HG03571 (cell line): ENCODE data around the gene PKP3.
"Not testable (repeated sequence)": the region's sequence is repeated elsewhere in the genome, so short reads cannot be mapped to it uniquely, and the experiment has no call there.

Experiments
- ATAC-seq: cut with Tn5 transposase; IDR thresholded peaks from one replicate; pipeline ENCODE4 v1.9.1; 2021; ENCODE audit not compliant: unreplicated experiment

PKP3 gene

DNA sequence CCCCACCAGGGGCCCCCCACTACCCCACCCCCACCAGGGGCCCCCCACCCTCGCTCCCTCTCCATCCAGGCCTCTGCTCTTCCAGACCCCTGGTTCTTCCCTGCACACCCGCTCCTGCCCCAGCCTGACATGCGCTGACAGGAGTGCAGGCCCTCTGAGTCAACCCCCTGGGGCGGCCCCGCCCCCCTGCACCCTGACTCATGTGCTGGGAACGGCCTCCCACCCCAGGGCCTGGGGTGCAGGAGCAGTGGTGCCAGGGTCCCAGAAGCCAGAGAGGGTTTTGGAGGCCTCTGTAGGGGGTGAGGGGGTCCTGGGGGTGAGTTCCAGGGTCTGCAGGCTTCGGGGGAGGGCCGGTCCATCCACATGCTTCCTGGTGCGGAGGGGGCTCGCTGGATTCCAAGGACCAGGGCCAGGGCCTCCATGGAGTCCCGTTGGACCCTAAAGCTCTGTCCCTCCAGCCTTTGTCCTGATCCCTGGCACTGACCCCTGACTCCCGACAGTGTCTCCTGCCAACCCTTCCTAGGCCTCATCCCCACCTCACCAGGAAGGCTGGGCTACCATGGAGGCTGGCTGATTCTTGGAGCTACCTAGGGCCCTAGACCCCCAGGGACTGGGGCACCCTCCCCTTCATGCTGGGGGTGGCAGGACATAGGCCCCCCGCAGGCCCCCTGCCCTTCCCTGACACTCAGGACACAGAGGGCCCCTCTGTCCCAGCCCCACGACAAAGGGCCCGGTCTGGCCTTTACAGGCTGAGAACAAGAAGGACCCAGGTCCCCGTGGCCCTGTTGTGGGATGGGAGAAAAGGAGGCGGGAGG, 583 bp upstream of the PKP3 start:
- ATAC-seq, result no peak

DNA sequence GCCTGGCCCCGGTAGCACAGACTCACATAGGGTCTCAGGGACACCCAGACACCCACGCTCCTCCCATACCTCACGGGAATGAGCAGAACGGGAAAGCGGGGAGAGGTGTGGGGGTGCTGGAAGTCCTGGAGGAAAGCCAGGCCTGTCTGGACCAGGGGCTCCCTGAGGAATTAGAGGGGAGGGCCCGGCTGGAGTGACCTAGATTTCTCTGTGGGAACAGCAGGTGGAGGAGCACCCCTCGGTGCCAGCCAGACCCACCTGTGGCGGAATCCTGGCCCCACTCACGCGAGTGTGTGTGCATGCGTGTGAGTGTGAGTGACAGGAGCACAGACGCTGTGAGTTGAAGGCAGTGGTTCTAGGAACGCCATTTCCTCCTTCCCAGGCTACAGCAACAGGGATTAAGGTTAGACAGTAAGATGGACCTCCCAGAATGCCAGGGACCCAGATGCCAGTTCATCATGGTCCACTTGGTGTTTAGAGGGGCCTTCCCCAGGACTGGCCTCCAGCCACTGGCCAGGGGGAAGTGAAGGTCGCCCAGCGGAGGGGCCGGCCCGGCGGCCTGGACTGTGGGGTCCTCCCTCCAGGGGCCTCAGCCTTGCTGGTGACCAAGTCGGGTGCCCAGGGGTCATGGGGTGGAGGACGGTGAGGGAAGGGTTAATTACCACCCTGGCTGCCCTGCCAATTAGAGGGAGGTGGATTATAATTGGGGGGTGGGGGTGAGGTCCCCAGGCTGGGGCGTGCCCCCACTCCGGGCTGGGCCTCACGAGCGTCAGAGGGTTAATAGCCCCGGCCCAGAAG, 1.0 kb downstream of the PKP3 start:
- no peak for ATAC-seq

DNA sequence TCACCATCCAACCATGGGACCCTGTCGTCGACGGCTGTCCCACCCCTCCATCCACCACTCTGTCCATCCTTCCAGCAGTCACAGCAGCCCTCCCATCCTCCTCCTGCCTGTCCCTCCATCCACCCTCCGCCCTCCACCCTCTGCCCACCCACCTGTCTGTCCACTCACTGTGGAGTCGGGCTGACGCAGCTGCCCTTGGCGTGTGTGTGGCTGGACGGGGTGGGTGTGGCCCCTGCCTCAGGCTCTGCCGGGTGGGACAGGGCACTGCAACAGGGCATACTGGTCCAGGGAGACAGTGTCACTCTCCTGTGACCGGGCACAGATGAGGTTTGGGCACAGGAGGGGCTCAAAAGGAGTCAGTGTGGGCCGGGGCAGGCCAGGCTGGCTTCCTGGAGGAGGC, 1.9 kb downstream of the PKP3 start:
- no peak for ATAC-seq

DNA sequence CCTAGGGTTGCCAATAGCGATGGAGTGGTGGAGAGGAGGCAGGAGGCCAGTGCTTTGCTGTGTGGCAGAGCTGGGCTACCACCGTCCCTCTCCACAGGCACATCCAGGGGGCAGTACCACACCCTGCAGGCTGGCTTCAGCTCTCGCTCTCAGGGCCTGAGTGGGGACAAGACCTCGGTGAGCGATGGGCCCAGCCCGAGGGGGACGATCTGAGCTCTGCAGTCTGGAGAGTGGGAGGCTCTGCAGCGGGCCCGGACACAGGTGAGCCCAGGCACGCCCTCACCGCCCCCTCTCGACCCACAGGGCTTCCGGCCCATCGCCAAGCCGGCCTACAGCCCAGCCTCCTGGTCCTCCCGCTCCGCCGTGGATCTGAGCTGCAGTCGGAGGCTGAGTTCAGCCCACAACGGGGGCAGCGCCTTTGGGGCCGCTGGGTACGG, 2.5 kb downstream of the PKP3 start:
- ATAC-seq, result no peak

DNA sequence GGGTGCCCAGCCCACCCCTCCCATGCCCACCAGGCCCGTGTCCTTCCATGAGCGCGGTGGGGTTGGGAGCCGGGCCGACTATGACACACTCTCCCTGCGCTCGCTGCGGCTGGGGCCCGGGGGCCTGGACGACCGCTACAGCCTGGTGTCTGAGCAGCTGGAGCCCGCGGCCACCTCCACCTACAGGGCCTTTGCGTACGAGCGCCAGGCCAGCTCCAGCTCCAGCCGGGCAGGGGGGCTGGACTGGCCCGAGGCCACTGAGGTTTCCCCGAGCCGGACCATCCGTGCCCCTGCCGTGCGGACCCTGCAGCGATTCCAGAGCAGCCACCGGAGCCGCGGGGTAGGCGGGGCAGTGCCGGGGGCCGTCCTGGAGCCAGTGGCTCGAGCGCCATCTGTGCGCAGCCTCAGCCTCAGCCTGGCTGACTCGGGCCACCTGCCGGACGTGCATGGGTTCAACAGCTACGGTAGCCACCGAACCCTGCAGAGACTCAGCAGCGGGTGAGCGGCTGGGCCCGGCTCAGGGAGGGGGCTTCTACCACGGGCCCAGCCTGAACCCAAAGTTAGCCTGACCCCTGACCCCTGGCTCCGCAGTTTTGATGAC, 3.0 kb downstream of the PKP3 start:
- no peak for ATAC-seq

DNA sequence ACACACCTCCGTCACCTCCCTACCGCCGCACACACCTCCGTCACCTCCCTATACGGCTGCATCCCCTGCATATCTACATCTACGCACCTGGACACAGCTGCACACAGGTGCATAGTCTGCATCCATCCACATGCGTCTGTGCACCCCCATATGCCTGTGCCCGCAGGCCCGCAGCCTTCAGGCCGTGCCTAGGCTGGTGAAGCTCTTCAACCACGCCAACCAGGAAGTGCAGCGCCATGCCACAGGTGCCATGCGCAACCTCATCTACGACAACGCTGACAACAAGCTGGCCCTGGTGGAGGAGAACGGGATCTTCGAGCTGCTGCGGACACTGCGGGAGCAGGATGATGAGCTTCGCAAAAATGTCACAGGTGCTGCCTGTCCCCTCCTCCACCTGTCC, 4.8 kb downstream of the PKP3 start:
- no peak for ATAC-seq

DNA sequence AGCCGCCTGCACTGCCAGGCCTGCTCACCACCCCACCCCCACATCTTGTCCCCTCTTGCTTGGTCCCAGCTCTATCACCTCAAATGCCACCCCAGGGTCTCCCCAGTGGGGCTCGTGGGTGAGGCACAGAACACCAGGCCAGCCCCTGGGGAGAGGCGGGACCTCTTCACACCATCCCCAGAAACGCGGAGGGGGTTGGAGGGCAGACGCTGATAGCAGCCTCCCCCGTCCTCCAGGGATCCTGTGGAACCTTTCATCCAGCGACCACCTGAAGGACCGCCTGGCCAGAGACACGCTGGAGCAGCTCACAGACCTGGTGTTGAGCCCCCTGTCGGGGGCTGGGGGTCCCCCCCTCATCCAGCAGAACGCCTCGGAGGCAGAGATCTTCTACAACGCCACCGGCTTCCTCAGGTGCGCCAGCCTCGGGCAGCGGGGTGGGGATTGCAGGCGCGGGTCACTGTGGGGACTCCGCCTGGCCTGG, 5.8 kb downstream of the PKP3 start:
- no peak for ATAC-seq

DNA sequence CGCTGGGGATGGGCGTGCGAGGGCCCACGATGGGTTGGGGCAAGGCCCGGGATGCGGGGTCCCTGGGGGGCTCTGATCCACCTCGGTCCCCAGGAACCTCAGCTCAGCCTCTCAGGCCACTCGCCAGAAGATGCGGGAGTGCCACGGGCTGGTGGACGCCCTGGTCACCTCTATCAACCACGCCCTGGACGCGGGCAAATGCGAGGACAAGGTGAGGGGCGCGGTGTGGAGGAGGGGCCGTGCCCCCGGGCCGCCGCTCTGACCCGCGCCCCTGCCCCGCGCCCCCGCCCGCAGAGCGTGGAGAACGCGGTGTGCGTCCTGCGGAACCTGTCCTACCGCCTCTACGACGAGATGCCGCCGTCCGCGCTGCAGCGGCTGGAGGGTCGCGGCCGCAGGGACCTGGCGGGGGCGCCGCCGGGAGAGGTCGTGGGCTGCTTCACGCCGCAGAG, 6.3 kb downstream of the PKP3 start:
- no peak for ATAC-seq

DNA sequence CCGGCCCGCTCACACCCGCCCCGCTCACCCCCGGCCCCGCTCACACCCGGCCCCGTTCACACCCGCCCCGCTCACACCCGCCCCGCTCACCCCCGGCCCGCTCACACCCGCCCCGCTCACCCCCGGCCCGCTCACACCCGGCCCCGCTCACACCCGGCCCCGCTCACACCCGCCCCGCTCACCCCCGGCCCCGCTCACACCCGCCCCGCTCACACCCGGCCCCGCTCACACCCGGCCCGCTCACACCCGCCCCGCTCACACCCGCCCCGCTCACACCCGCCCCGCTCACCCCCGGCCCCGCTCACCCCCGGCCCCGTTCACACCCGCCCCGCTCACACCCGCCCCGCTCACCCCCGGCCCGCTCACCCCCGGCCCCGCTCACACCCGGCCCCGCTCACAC, 7.2 kb downstream of the PKP3 start:
- ATAC-seq, result not testable (repeated sequence)

DNA sequence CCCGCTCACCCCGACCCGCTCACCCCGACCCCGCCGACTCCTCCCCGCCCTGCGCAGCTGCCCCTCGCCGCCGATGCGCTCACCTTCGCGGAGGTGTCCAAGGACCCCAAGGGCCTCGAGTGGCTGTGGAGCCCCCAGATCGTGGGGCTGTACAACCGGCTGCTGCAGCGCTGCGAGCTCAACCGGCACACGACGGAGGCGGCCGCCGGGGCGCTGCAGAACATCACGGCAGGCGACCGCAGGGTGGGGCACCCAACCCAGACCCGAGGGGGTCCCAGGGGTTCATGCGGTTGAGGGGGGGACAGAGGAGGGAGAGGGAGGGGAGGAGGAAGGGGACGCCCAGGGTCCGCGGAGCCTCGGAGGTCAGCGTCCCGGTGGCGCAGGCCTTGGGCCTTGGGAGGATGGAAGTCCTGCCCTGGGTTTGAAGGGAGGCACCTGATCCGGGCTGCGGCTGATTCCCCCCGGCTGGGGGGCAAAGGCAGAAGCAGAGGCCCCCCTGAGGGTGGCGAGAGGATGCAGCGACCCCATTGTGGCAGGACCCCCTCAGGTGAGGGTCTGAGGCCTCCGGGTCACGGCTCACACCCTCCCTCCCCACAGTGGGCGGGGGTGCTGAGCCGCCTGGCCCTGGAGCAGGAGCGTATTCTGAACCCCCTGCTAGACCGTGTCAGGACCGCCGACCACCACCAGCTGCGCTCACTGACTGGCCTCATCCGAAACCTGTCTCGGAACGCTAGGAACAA, 9.2 kb downstream of the PKP3 start:
- no peak for ATAC-seq

DNA sequence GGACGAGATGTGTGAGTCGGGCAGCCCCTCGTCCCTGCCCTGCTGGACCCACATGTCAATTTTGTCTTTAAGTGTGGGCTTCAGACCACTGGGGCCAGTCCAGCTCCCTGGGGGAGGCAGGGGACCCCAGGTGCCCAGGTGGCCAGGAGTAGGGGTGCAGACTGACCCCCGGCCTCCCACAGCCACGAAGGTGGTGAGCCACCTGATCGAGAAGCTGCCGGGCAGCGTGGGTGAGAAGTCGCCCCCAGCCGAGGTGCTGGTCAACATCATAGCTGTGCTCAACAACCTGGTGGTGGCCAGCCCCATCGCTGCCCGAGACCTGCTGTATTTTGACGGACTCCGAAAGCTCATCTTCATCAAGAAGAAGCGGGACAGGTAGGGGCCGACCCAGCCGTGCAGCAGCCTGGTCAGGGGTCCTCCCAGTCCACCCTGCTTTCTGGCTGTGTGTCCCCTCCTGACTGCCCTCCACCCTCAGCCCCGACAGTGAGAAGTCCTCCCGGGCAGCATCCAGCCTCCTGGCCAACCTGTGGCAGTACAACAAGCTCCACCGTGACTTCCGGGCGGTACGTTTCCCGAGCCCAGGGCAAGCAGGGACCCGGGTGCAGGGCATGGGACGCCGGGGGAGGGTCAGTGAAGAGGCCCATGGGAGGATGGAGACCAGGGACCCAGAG, 9.9 kb downstream of the PKP3 start:
- no peak for ATAC-seq

DNA sequence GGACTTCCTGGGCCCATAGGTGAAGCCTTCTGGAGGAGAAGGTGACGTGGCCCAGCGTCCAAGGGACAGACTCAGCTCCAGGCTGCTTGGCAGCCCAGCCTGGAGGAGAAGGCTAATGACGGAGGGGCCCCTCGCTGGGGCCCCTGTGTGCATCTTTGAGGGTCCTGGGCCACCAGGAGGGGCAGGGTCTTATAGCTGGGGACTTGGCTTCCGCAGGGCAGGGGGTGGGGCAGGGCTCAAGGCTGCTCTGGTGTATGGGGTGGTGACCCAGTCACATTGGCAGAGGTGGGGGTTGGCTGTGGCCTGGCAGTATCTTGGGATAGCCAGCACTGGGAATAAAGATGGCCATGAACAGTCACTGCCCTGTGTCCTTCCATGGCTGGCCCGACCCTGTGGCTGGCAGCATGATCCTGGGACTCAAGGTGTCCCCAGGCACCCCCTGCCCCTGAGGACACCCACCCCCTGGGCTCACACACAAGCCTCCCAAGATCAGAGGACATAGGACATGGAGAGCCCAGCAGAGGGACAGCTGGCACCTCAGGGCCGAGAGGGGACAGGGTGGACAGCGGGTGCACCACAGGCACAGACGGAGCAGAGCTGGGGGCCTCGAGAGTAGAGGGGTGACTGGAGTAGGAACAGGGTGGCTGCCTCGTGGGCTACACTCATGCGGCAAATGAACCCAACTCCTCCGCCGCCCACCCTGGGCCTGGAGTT, 10.7 kb downstream of the PKP3 start:
- ATAC-seq, result no peak

DNA sequence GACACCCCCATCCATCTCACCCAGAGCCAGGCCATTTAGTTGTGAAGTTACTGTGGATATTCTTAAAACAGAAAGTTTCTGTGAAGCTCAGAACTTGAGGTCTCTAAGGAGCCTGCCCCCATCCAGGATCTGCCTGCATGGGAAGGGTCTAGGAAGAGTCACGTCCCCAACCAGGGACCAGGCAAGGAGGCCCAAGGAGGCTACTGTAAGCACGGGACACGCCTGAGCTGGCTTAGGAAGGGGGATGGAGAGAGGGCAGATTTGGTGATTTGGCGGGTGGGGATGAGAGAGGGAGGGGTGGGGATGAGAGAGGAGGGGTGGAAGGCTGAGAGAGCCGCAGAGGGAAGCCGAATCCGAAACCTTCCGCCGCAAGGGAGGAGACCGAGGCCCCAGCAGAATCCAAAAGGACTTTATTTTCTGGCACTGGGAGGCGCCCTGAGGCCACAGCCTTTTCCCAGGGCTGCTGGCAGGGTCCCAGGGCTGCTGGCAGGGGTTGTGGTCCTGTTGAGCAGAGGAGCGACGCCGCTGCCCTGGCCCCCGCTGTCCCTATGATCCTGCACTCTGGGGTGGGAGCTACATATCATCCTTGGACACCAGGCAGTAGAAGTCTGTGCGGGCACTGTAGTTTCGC, 11.4 kb downstream of the PKP3 start:
- ATAC-seq, result no peak

DNA sequence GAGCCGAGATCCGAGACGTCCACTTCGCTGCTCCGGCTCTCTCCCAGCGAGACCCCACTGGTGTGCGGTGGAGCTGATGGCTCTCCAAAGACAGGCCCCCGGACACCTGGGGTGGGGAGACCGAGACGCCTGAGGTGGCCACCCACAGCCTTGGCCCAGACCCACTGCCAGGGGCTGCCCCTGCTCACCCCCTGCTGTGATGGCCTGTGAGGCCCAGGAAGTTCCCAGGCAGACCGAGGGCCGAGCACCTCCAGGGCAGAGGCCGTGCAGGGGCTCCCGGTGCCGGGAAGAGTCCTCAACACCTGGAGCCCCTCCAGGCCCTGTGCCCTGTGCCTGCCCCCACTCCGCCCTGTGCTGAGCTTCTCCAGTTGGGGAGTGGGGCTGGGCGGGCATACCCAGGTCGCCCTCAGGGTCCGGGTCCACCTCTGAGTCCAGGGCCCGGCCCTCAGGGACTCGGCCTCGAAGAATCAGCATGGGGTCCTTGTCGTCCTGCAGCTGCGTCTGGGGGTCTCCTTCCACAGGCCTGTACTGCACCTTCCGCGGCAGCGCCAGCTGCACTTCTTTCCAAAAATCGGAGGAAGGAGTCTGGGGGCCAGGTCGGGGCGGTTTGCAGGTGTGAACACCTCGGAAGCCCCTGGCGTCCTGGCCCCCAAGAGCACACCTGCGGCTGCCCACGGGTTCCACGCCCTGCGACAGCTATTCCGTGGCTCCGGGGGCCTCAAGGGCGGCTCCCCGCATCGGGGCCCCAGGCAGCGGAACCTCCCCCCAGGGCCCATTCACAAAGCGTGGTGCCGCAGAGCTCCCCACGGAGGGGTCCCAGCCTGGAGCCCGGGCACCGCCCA, 12.2 kb downstream of the PKP3 start:
- no peak for ATAC-seq

DNA sequence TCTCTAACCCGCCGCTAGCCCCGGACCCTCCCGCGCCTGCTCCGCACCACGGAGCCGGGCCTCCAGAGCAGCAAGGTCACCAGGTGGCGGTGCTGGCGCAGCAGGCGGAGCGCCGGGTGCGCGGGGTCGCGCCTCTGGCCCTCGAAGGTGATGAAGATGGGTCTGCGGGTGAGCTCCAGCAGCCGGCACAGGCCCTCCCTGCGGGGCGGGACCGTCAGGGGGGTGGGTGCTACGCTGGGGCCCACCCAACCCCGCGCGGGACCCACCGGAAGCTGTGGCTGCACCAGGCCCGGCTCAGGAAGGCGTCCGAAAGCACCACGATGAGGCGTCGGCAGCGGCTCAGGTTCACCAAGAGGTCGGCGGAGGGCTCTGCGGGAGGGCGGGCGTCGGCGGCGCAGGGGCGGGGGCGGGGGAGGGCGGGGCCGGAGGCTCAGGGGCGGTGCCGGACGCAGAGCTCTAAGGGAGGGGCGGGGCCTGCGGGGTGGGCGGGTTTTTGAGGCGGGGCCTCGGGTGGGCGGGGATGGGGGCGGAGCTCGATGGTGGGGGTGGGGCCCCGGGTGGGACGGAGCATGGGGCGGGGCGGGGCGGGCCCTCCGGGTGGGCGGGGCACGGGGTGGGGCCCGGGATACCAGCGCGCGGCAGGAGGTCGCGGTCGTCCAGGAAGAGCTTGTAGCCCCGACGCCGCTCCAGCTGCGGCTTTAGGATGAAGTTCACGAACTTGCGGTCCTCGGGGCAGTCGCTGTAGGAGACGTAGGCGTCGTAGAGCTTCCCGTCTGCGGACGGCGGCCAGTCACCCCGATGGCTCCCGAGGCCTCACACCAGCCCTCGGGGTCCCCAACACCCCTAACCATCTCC, 13.0 kb downstream of the PKP3 start:
- ATAC-seq, result peak; percentile 60

DNA sequence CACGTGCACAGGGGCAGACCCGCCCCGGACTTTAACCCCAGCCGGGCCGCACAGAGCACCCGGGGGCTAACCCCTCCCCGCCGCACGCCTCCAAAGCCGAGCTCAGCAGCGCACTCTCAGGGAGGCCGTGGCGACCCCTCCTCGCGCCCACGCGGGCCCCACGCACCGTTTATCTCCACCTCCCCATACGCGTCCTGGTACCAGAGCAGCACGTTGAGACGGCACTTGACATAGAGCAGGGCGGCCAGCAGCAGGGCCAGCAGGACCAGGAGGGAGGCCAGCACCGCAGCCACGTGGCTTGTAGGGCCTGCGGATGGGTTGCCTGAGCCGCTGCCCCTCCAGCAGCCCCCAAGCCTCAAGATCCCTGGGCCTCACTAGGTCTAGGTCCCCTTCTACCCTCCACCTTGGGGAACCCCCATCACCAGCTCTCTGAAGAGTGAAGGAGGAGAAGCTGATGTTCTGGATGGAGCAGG, 13.7 kb downstream of the PKP3 start:
- no peak for ATAC-seq
